Activated CD4-positive, alpha-beta T cell treated with anti-CD3 and anti-CD28 coated beads for 36 hours (primary cell): Measurements from ENCODE around the gene OR10X1. TPM values are rescaled to one million over a fixed set of nuclear protein-coding genes. Genes with fewer than 3 reads are reported as not detected.
A peak's percentile ranks its signal among the peaks of the same experiment; 100 is the strongest.

Experiments used
- ATAC-seq: fragments of 200-7000 bp; cut with Tn5 transposase; one replicate; pipeline ENCODE4 v1.10.0; 2021; ENCODE audit warnings: mild to moderate bottlenecking, moderate library complexity
- CTCF ChIA-PET: fragments of 350-600 bp; sonication (Branson Sonifier 250); formaldehyde crosslinking; loops from one replicate; lab custom pipeline; 2021; ENCODE audit warnings: antibody characterized with exemption; lab: Charles Lee
- POLR2A ChIA-PET: fragments of 350-600 bp; sonication (Branson Sonifier 250); formaldehyde crosslinking; loops from one replicate; lab custom pipeline; 2021; ENCODE audit warnings: antibody characterized with exemption, inconsistent platforms; lab: Charles Lee
- DNase-seq: peaks from one replicate; pipeline ENCODE4 v3.0.0-alpha.2; 2020
- H3K27ac Mint-ChIP-seq: one replicate; pipeline ENCODE4 v1.8.0; 2021; ENCODE audit warnings: mixed read lengths
- H3K27me3 Mint-ChIP-seq: one replicate; pipeline ENCODE4 v1.8.0; 2021; ENCODE audit warnings: mixed read lengths
- H3K36me3 Mint-ChIP-seq: one replicate; pipeline ENCODE4 v1.8.0; 2021; ENCODE audit warnings: low read depth, mixed read lengths
- H3K4me1 Mint-ChIP-seq: one replicate; pipeline ENCODE4 v1.8.0; 2021; ENCODE audit warnings: mixed read lengths
- H3K4me3 Mint-ChIP-seq: one replicate; pipeline ENCODE4 v1.8.0; 2021; ENCODE audit warnings: mild to moderate bottlenecking, moderate library complexity, mixed read lengths
- H3K9me3 Mint-ChIP-seq: one replicate; pipeline ENCODE4 v1.8.0; 2021; ENCODE audit warnings: low read depth, mixed read lengths
- intact Hi-C, 2 experiments: fragments of 100-400 bp; cut with DNase I in 1 of 2; cut with micrococcal nuclease in 1 of 2; formaldehyde crosslinking; loops; one replicate each; pipeline versions ENCODE4 v1.14.2 to v1.15.1; 2022 to 2024; cut with DNase I, micrococcal nuclease
- total RNA-seq, 2 experiments: library from RNA; stranded (reverse); gene quantifications; one replicate each; pipeline ENCODE4 v1.2.3, GENCODE V29; 2021

The OR10X1 gene, protein sequence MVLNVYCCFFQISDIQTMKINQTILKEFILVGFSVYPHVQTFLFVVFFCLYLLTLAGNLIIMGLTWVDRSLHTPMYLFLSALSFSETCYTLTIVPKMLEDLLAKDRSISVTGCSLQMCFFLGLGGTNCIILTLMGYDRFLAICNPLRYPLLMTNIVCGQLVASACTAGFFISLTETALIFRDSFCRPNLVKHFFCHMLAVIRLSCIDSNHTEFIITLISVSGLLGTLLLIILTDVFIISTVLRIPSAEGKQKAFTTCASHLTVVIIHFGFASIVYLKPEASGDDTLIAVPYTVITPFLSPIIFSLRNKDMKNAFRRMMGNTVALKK
- total RNA-seq: not detected

DNA sequence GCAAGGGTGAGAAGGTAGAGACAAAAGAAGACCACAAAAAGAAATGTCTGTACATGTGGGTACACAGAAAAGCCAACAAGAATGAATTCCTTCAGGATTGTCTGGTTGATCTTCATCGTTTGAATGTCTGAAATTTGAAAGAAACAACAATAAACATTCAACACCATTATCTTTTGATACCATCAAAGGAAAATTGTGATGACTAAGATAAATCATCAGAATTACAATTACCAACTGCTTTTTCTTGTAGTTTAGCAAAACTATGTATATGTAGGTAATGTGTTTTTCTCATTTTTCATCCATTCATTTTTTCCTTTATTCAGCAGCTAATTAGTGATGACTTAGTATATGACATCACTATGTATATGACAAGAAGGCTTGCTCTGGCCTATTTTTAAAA lies at the start of gene OR10X1:
Gene OR10X1 (minus strand): TSS at position 167 of the 400 bp plus-strand sequence. CDS start 0 bp downstream, at position 167.
- no peaks in the 10 kb centered on the region for H3K9me3 Mint-ChIP-seq

DNA sequence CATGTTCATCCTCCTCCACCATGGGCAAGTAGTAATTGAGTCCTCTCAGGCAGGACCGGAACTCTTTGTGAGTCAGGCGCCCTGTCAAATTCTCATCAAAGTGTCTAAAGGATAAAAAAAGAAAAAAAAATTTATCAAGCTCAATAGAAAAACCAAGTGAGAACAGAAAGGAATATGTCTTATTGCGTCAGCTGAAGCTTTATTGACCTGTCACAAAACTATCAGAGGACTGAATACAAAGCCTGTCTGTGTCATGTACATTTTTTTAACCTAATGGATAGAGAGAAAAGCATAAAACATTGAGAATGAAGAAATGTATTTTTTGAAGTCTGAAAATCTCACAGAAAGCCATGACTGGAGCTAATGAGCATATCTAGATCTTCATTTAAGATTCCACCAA lies 34.1 kb upstream of the OR10X1 start:
- H3K9me3 Mint-ChIP-seq: no peaks in the 10 kb centered on the region
- ATAC-seq (no peak), DNase-seq (no peak)
- POLR2A ChIA-PET: no interaction called here
- H3K27ac Mint-ChIP-seq: no peak overlapping the region
- H3K4me1 Mint-ChIP-seq: peaks cover 2% of the 10 kb centered on the region
- CTCF ChIA-PET: no interaction called here
- intact Hi-C loops: no loop called here
- no peaks in the 10 kb centered on the region for H3K36me3 Mint-ChIP-seq
- no peak overlapping the region for H3K4me3 Mint-ChIP-seq
- H3K27me3 Mint-ChIP-seq: peaks cover 9% of the 10 kb centered on the region

More for the DNA sequence above, at the start of gene OR10X1:
- ChIA-PET CTCF (interaction anchor here (0.7 kb wide), 1 partner anchor 78 kb away, joined by 3 read pairs; no protein-coding TSS in a partner anchor), POLR2A (no interaction called here)
- ATAC-seq (no peak), DNase-seq (no peak)
- Mint-ChIP-seq H3K36me3 (no peaks in the 10 kb centered on the region), H3K4me1 (no peaks in the 10 kb centered on the region), H3K27ac (no peak within 1 kb of the TSS), H3K4me3 (no peak within 1 kb of the TSS), H3K27me3 (peaks cover 10% of the 10 kb centered on the region)
- intact Hi-C loops: no loop called here

DNA sequence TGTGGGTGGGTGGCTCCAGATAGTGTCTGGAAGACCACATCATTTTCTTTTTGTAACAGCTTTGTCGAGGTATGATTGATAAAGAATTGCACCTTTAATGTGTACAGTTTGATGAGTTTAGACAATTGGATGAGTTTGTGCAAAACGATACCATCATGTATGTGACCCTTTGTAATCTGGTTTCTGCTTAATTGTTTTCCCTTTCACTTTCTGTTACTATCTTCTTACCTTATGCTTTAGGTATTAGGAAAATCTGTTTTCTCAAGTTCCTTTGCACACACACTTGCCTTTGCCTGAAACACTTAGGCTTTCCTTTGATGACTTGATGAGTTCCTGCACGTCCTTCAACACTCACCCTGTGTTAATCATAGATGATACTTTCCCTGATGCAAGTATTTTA lies 32.2 kb upstream of the OR10X1 start:
- no peaks in the 10 kb centered on the region for H3K36me3 Mint-ChIP-seq
- H3K27me3 Mint-ChIP-seq: peaks cover 7% of the 10 kb centered on the region
- peak; percentile 23 for ATAC-seq
- no peaks in the 10 kb centered on the region for H3K9me3 Mint-ChIP-seq
- ChIA-PET POLR2A (no interaction called here), CTCF (no interaction called here)
- H3K4me1 Mint-ChIP-seq: peaks cover 2% of the 10 kb centered on the region
- no peak overlapping the region for H3K4me3 Mint-ChIP-seq
- intact Hi-C loops: no loop called here
- H3K27ac Mint-ChIP-seq: no peak overlapping the region
- no peak for DNase-seq

DNA sequence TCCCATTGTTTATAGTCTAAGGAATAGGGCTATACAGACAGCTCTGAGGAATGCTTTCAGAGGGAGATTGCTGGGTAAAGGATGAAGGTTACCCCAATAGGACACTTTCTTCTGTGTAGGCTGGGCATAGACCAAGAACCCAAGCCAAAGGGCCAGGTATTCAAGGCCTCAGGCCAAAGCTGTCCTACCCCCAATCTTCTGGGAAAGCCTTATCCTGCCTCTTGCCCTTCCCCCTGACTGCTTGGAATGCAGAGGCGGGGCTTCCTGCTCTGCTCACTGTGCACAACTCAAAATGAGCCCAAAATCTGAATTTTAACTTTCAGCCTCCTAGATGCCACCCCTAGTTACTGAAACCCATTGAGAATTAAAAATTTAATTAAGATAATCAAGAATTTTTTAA lies 27.6 kb upstream of the OR10X1 start:
- no peak overlapping the region for H3K4me3 Mint-ChIP-seq
- H3K36me3 Mint-ChIP-seq: no peaks in the 10 kb centered on the region
- H3K27me3 Mint-ChIP-seq: peaks cover 4% of the 10 kb centered on the region
- peaks cover 2% of the 10 kb centered on the region for H3K4me1 Mint-ChIP-seq
- ATAC-seq: no peak
- intact Hi-C loops: no loop called here
- no peaks in the 10 kb centered on the region for H3K9me3 Mint-ChIP-seq
- ChIA-PET POLR2A (no interaction called here), CTCF (interaction anchor here (0.6 kb wide), 1 partner anchor 138 kb away, joined by 3 read pairs; no protein-coding TSS in a partner anchor)
- DNase-seq: no peak
- H3K27ac Mint-ChIP-seq: no peak overlapping the region

DNA sequence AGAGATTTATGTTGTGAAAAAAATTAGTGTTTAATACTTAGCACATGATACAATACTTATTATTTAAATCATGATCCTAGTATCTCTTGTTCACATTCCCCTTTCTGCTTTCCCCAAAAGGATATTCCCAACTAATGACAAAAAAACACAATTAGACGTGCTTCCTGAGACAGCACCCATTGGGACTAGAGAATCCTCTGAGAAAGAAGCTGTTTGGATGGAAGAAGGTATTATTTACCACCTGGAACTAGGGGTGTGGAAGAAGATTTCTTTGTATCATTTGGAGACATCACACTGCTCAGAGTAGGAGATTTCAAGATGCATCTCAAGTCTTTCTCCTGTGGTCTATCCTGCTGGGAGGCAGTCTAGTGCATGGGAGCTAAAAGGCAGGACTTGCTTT lies 25.3 kb upstream of the OR10X1 start, which contains the start of gene OR10Z1:
Gene OR10Z1 (plus strand): TSS at position 301 of the 400 bp plus-strand sequence. CDS start 1,171 bp downstream, outside the sequence.
- intact Hi-C loops: no loop called here
- Mint-ChIP-seq H3K4me3 (no peak within 1 kb of the TSS), H3K9me3 (no peaks in the 10 kb centered on the region), H3K4me1 (no peaks in the 10 kb centered on the region), H3K36me3 (no peaks in the 10 kb centered on the region), H3K27me3 (peaks cover 2% of the 10 kb centered on the region), H3K27ac (no peak within 1 kb of the TSS)
- CTCF ChIA-PET: no interaction called here
- ATAC-seq (no peak), DNase-seq (no peak)
- POLR2A ChIA-PET: no interaction called here

DNA sequence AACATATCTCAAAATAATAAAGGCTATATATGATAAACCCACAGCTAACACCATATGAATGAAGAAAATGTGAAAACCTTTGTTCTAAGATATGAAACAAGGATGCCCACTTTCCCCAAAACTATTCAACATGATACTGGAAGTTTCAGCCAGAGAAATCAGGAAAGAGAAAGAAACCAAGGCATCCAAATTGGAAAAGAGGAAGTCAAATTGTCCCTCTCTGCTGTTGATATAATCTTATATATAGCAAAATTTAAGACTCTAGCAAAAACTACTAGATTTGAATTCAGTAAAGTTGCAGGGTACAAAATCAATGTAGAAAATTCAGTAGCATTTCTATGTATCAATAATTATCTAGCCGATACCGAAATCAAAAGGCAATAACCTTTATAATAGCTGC lies 21.0 kb upstream of the OR10X1 start:
- POLR2A ChIA-PET: no interaction called here
- intact Hi-C loops: no loop called here
- no peaks in the 10 kb centered on the region for H3K4me1 Mint-ChIP-seq
- H3K4me3 Mint-ChIP-seq: no peak overlapping the region
- no peak for DNase-seq
- CTCF ChIA-PET: no interaction called here
- no peak for ATAC-seq
- peaks cover 14% of the 10 kb centered on the region for H3K9me3 Mint-ChIP-seq
- no peaks in the 10 kb centered on the region for H3K36me3 Mint-ChIP-seq
- peaks cover 8% of the 10 kb centered on the region for H3K27me3 Mint-ChIP-seq
- no peak overlapping the region for H3K27ac Mint-ChIP-seq

DNA sequence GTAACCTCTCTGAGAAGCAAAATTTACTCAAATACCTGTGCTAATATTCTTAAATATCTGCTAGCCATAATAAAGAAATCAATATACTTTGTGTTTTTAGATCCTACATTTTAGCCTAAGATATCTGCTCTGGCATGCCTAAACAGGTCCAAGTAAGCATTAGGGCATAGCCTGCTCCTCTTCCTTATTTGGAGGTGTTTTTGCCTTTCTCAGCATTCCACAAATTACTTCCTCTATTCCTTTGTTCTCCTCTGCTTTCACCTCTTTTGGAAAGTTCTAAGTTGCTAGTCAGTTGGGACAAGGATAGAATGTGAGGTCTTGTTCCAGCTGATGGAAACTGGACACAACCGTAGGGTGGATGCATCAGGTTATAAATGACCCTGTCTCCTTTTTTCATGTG lies 7.2 kb upstream of the OR10X1 start:
- H3K27ac Mint-ChIP-seq: no peak overlapping the region
- intact Hi-C loops: no loop called here
- no peak for ATAC-seq
- no peak for DNase-seq
- no peaks in the 10 kb centered on the region for H3K4me1 Mint-ChIP-seq
- no peaks in the 10 kb centered on the region for H3K36me3 Mint-ChIP-seq
- peaks cover 11% of the 10 kb centered on the region for H3K27me3 Mint-ChIP-seq
- CTCF ChIA-PET: no interaction called here
- peaks cover 5% of the 10 kb centered on the region for H3K9me3 Mint-ChIP-seq
- POLR2A ChIA-PET: no interaction called here
- H3K4me3 Mint-ChIP-seq: no peak overlapping the region

DNA sequence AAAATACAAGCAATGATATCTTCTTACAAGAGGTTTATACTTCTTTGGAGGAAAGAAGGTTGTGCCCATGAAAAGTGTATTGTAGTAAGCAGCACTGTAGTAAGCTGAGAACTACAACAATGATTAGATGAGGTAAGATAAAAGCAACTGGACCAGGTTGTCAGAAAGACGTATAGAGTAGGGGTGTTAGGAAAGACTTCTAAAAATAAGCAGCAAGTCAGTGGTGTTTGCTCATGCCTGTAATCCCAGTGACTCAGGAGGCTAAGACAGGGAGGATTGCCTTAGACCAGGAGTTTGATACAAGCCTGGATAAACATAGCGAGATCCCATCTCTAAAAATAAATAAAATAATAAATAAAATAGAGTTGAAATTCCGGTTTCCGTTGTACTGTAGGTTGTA lies 4.3 kb upstream of the OR10X1 start:
- ChIA-PET CTCF (no interaction called here), POLR2A (no interaction called here)
- no peak overlapping the region for H3K27ac Mint-ChIP-seq
- no peak for DNase-seq
- ATAC-seq: no peak
- intact Hi-C loops: no loop called here
- peaks cover 9% of the 10 kb centered on the region for H3K27me3 Mint-ChIP-seq
- H3K36me3 Mint-ChIP-seq: no peaks in the 10 kb centered on the region
- no peak overlapping the region for H3K4me3 Mint-ChIP-seq
- H3K4me1 Mint-ChIP-seq: no peaks in the 10 kb centered on the region
- H3K9me3 Mint-ChIP-seq: peaks cover 5% of the 10 kb centered on the region

DNA sequence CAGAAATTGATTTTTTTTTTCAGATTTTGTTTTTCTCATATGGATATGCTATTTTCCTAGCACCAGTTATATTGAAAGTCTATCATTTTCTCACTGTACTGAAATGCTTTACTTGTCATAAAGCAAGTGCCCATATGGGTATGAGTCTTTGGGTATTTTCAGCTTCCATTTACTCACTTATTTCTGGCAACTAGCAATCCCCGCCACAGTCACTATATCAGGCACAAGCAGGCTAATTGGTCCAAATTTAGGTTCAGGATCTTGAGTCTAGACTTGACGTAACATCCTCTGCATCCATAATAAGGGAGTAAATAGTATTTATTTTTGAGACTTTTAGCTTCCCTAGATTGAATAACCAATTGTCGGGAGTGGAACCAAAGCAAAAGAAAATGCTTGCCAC lies 2.1 kb downstream of the OR10X1 start:
- no peaks in the 10 kb centered on the region for H3K9me3 Mint-ChIP-seq
- DNase-seq (no peak), ATAC-seq (no peak)
- H3K4me3 Mint-ChIP-seq: no peak overlapping the region
- intact Hi-C loops: no loop called here
- ChIA-PET POLR2A (no interaction called here), CTCF (interaction anchor here (0.6 kb wide), 1 partner anchor 9 kb away, joined by 3 read pairs; no protein-coding TSS in a partner anchor)
- H3K27ac Mint-ChIP-seq: no peak overlapping the region
- no peaks in the 10 kb centered on the region for H3K4me1 Mint-ChIP-seq
- no peaks in the 10 kb centered on the region for H3K36me3 Mint-ChIP-seq
- H3K27me3 Mint-ChIP-seq: peaks cover 10% of the 10 kb centered on the region

DNA sequence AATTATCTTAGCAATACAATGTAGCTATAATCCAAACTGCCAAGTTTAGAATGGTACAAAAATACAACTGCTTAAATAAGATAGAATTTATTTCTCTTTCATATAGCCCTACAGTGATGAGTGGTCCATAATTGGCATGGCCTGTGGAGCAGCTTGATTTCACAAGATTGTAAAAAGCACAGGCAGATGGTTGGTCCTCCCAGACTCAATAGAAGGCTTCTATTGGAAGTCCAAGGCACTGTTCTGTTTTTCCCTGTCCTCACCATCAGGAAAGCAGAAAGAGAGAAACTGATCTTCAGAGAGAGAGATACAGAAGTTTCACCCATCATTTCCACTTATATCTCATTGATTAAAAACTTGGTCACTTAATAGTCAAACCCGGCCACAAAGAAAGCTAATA lies 7.5 kb downstream of the OR10X1 start:
- ATAC-seq: no peak
- no peak overlapping the region for H3K4me3 Mint-ChIP-seq
- H3K4me1 Mint-ChIP-seq: no peaks in the 10 kb centered on the region
- DNase-seq: no peak
- H3K27ac Mint-ChIP-seq: no peak overlapping the region
- no peaks in the 10 kb centered on the region for H3K36me3 Mint-ChIP-seq
- no peaks in the 10 kb centered on the region for H3K9me3 Mint-ChIP-seq
- POLR2A ChIA-PET: no interaction called here
- CTCF ChIA-PET: interaction anchor here (1.4 kb wide), 1 partner anchor 642 kb away, joined by 7 read pairs; no protein-coding TSS in a partner anchor
- peaks cover 22% of the 10 kb centered on the region for H3K27me3 Mint-ChIP-seq
- intact Hi-C loops: no loop called here

DNA sequence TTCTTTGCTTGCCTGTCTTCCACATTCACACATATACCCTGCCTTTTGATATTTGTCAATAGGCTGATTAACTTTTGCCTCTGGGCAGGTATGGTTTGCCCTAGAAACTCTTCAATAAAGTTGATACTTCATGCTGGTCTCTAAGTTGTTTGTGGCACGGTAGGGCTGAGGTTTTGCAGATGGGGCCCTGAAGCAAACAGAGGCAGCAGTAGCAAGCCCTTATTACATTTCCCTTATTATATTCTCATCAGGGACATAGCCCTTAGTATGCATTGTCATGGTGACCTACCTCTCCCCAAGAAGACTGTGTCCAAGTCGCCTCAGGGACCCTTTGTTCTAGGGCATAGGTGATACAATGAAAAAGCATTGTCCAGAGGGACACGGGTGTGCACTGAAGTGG lies 9.2 kb downstream of the OR10X1 start, which contains the start of gene OR6P1:
Gene OR6P1 (minus strand): TSS at position 101 of the 400 bp plus-strand sequence. CDS start 6,976 bp downstream, outside the sequence.
- no peak for DNase-seq
- H3K27me3 Mint-ChIP-seq: peaks cover 22% of the 10 kb centered on the region
- H3K27ac Mint-ChIP-seq: no peak within 1 kb of the TSS
- no peaks in the 10 kb centered on the region for H3K4me1 Mint-ChIP-seq
- no peaks in the 10 kb centered on the region for H3K9me3 Mint-ChIP-seq
- ChIA-PET POLR2A (no interaction called here), CTCF (interaction anchor here (0.8 kb wide), 1 partner anchor 77 kb away, joined by 3 read pairs; no protein-coding TSS in a partner anchor)
- ATAC-seq: no peak
- H3K4me3 Mint-ChIP-seq: no peak within 1 kb of the TSS
- no peaks in the 10 kb centered on the region for H3K36me3 Mint-ChIP-seq
- intact Hi-C loops: no loop called here

DNA sequence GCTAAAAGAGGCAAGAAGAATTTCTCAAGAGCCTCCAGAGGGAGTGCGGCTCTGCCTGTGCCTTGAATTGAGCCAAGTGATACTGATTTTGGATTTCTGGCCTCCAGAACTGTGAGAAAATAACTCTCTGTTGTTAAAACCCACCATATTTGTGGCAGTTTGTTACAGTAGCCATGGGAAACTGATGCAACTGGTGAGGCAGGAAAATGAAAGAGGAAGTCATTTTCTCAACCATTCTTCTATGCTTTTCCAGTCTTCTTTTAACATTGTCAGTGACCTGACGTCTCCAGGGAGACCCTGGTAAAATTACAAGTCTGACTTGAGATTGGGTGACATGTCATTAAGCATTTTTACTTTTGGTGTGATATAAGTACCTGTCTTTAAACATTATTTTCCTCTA lies 15.1 kb downstream of the OR10X1 start:
- no peaks in the 10 kb centered on the region for H3K4me1 Mint-ChIP-seq
- peaks cover 4% of the 10 kb centered on the region for H3K27me3 Mint-ChIP-seq
- intact Hi-C loops: no loop called here
- H3K27ac Mint-ChIP-seq: no peak overlapping the region
- DNase-seq (no peak), ATAC-seq (no peak)
- H3K36me3 Mint-ChIP-seq: no peaks in the 10 kb centered on the region
- POLR2A ChIA-PET: no interaction called here
- CTCF ChIA-PET: interaction anchor here (1.1 kb wide), 1 partner anchor 434 kb away, joined by 3 read pairs; no protein-coding TSS in a partner anchor
- H3K4me3 Mint-ChIP-seq: no peak overlapping the region
- no peaks in the 10 kb centered on the region for H3K9me3 Mint-ChIP-seq
